Measurements from ENCODE around the gene COMMD7.

The COMMD7 gene

DNA sequence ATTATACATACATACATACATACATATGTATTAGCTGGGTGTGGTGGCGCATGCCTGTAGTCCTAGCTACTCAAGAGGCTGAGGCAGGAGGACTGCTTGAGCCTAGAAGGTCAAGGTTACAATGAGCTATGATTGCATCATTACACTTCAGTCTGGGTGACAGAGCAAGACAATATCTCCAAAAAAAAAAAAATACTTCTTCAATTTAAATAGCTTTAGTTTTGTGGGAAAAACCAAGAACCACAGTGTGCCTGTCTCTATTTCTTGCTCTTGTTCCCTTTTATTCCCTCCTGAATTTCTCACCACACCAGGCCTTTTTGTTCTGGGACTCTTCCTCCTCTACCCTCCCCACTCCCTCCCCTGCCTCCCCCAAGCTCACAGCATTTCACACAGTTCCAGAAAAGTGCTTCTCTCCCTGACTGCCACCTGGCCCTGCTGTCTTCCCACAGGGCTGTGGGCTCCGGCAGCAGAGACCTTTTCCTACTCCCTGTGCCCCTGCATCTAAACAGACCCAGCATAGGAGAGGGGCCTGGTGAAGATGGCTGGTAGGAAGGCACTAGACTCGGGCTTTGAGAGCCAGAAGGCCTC, 70.8 kb downstream of the COMMD7 start:
- Histone ChIP-seq H3K27me3 (replicated peaks in 2 of 5; ENCODE audit: control insufficient read depth in 4 of 5, insufficient read depth in 5 of 5, low read length in 4 of 5) (no peaks in the 10 kb centered on the region), H3K4me1 (ENCODE audit: control extremely low read depth in 1 of 4, control insufficient read depth in 4 of 4, insufficient read depth in 4 of 4, low read length in 3 of 4) (peaks cover 14 to 92% (median 77%) of the 10 kb centered on the region in 4 experiments), H3K9me3 (ENCODE audit: control extremely low read depth in 1 of 5, control insufficient read depth in 4 of 5, insufficient read depth in 2 of 5, low read depth in 1 of 5, low read length in 4 of 5) (no peaks in the 10 kb centered on the region), H3K4me3 (ENCODE audit: control insufficient read depth in 1 of 7, extremely low read depth in 1 of 7, insufficient read depth in 4 of 7, low read depth in 2 of 7, low read length in 6 of 7) (peak overlapping the region in 4 of 7 experiments; percentile 37 to 54 (median 42)), H3K27ac (ENCODE audit: insufficient read depth in 1 of 2, low read depth in 1 of 2, low read length in 2 of 2, poor library complexity in 1 of 2, severe bottlenecking in 2 of 2) (peak overlapping the region; percentile 69 to 86), H3K36me3 (ENCODE audit: control insufficient read depth in 4 of 4, insufficient read depth in 4 of 4, low read length in 3 of 4) (peaks cover 0 to 2% (median 0%) of the 10 kb centered on the region in 4 experiments)
- POLR2A ChIA-PET, result interaction anchor here (0.7 to 1.8 kb wide), 7 partner anchors 8 to 215 kb away, joined by 3 to 20 read pairs (median 3); partner anchors contain the start of genes DNMT3B and MAPRE1
- WGBS (ENCODE audit: insufficient coverage), result 0% methylated on average over 2 of the region's 3 CpGs
- CTCF ChIA-PET, result interaction anchor here (0.6 to 6.5 kb wide), 23 partner anchors 8 to 164 kb away, joined by 3 to 114 read pairs (median 5); partner anchors contain the start of genes COMMD7 and DNMT3B
- DNase-seq, result peak in 2 of 3 donors; percentile 73 to 80

DNA sequence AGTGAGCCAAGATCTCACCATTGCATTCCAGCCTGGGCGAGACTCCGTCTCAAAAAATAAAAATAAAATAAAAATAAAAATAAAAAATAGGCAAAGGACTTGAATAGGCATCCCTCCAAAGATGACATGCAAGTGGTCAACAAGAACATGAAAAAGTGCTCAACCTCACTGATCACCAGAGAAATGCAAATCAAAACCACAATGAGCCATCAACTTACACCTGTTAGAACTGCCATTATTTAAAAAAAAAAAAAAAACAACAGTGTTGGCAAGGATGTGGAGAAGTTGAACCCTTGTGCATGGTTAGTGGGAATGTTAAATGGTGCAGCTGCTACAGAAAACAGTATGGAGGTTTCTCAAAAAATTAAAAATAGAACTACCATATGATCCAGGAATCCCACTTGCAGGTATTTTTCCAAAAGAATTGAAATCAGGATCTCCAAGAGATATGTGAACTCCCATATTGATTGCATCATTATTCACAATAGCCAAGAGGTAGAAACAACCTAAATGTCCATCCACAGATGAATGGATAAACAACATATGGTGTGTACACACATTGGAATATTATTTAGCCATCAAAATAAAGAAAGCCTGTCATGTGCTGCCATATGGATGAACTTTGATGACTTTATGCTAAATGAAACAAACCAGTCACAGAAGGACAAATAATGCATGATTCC, 72.4 kb downstream of the COMMD7 start:
- Histone ChIP-seq H3K4me3 (ENCODE audit: control insufficient read depth in 1 of 7, extremely low read depth in 1 of 7, insufficient read depth in 4 of 7, low read depth in 2 of 7, low read length in 6 of 7) (no peak overlapping the region), H3K9me3 (ENCODE audit: control extremely low read depth in 1 of 5, control insufficient read depth in 4 of 5, insufficient read depth in 2 of 5, low read depth in 1 of 5, low read length in 4 of 5) (no peaks in the 10 kb centered on the region), H3K4me1 (ENCODE audit: control extremely low read depth in 1 of 4, control insufficient read depth in 4 of 4, insufficient read depth in 4 of 4, low read length in 3 of 4) (peaks cover 12 to 88% (median 71%) of the 10 kb centered on the region in 4 experiments), H3K36me3 (ENCODE audit: control insufficient read depth in 4 of 4, insufficient read depth in 4 of 4, low read length in 3 of 4) (peaks cover 0 to 2% (median 0%) of the 10 kb centered on the region in 4 experiments), H3K27ac (ENCODE audit: insufficient read depth in 1 of 2, low read depth in 1 of 2, low read length in 2 of 2, poor library complexity in 1 of 2, severe bottlenecking in 2 of 2) (no peak overlapping the region), H3K27me3 (replicated peaks in 2 of 5; ENCODE audit: control insufficient read depth in 4 of 5, insufficient read depth in 5 of 5, low read length in 4 of 5) (no peaks in the 10 kb centered on the region)
- ChIA-PET CTCF (interaction anchor here (0.9 to 29.0 kb wide), 5 partner anchors 12 to 143 kb away, joined by 3 to 669 read pairs (median 4); no protein-coding TSS in a partner anchor), POLR2A (no interaction called here)
- WGBS (ENCODE audit: insufficient coverage), result no CpG with 5 or more reads among the region's 2 CpGs
- no peak for DNase-seq

DNA sequence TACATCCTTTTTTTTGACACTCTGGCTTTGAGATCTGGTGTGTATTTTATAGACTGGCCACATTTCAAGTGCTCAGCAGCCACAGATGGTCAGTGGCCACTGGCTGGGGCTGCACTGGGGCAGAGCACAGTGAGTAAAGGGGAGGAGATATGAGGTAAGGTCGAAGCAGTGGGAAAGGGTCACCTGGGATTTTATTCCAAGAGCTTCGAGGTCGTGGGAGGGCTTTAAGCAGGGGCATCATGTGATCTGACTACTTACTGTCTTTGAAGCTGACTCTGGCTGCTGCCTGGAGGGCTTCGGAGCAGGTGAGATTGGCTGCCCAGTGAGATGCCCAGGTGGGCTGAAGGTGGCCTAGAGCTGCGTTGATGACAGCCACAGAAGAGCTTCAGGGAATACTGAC, 76.2 kb downstream of the COMMD7 start:
- DNase-seq, result no peak
- no peaks in the 10 kb centered on the region for H3K9me3 ChIP-seq (ENCODE audit: control extremely low read depth in 1 of 5, control insufficient read depth in 4 of 5, insufficient read depth in 2 of 5, low read depth in 1 of 5, low read length in 4 of 5)
- no peak overlapping the region for H3K4me3 ChIP-seq (ENCODE audit: control insufficient read depth in 1 of 7, extremely low read depth in 1 of 7, insufficient read depth in 4 of 7, low read depth in 2 of 7, low read length in 6 of 7)
- H3K4me1 ChIP-seq (ENCODE audit: control extremely low read depth in 1 of 4, control insufficient read depth in 4 of 4, insufficient read depth in 4 of 4, low read length in 3 of 4), result peaks cover 4 to 80% (median 56%) of the 10 kb centered on the region in 4 experiments
- 85% methylated on average over 5 of the region's 5 CpGs for WGBS (ENCODE audit: insufficient coverage)
- POLR2A ChIA-PET, result interaction anchor here (1.0 kb wide), 1 partner anchor 14 kb away, joined by 3 read pairs; no protein-coding TSS in a partner anchor
- H3K27me3 ChIP-seq (replicated peaks in 2 of 5; ENCODE audit: control insufficient read depth in 4 of 5, insufficient read depth in 5 of 5, low read length in 4 of 5), result no peaks in the 10 kb centered on the region
- no peaks in the 10 kb centered on the region for H3K36me3 ChIP-seq (ENCODE audit: control insufficient read depth in 4 of 4, insufficient read depth in 4 of 4, low read length in 3 of 4)
- CTCF ChIA-PET, result interaction anchor here (0.5 to 29.0 kb wide), 7 partner anchors 9 to 139 kb away, joined by 3 to 669 read pairs (median 3); no protein-coding TSS in a partner anchor
- H3K27ac ChIP-seq (ENCODE audit: insufficient read depth in 1 of 2, low read depth in 1 of 2, low read length in 2 of 2, poor library complexity in 1 of 2, severe bottlenecking in 2 of 2), result peak overlapping the region in 1 of 2 experiments; percentile 51

DNA sequence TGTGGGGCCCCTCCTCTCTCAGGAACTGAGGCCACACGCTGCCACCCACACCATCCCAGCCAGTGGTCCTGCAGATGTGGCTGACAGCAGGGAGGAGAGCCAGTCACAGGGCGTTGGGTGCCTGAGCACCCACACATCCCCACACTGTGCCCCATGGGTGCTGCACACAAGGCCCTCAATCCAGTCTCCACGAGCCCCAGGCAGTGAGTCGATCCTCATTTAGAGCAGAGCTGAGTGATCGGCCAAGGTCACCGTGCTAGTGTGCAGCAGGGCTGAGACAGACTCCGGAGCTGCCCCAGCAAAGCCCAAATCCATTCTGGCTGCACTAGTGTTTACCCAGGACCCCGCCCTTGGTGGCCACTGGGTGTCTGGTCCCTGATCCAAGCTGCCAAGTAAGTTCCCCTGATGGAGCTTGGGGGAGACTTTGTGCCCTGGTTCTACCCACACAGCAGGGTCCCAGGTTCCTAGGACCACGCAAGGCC, 78.5 kb downstream of the COMMD7 start:
- H3K9me3 ChIP-seq (ENCODE audit: control extremely low read depth in 1 of 5, control insufficient read depth in 4 of 5, insufficient read depth in 2 of 5, low read depth in 1 of 5, low read length in 4 of 5), result peaks cover 0 to 14% (median 3%) of the 10 kb centered on the region in 5 experiments
- H3K27ac ChIP-seq (ENCODE audit: insufficient read depth in 1 of 2, low read depth in 1 of 2, low read length in 2 of 2, poor library complexity in 1 of 2, severe bottlenecking in 2 of 2), result peak overlapping the region in 1 of 2 experiments; percentile 76
- H3K27me3 ChIP-seq (replicated peaks in 2 of 5; ENCODE audit: control insufficient read depth in 4 of 5, insufficient read depth in 5 of 5, low read length in 4 of 5), result no peaks in the 10 kb centered on the region
- no peaks in the 10 kb centered on the region for H3K36me3 ChIP-seq (ENCODE audit: control insufficient read depth in 4 of 4, insufficient read depth in 4 of 4, low read length in 3 of 4)
- peak overlapping the region in 3 of 7 experiments; percentile 5 to 42 (median 7) for H3K4me3 ChIP-seq (ENCODE audit: control insufficient read depth in 1 of 7, extremely low read depth in 1 of 7, insufficient read depth in 4 of 7, low read depth in 2 of 7, low read length in 6 of 7)
- H3K4me1 ChIP-seq (ENCODE audit: control extremely low read depth in 1 of 4, control insufficient read depth in 4 of 4, insufficient read depth in 4 of 4, low read length in 3 of 4), result peaks cover 0 to 63% (median 41%) of the 10 kb centered on the region in 4 experiments
- CTCF ChIA-PET, result interaction anchor here (1.0 to 29.0 kb wide), 10 partner anchors 9 to 179 kb away, joined by 3 to 669 read pairs (median 8); partner anchors contain the start of genes C20orf203, COMMD7 and NOL4L
- POLR2A ChIA-PET, result interaction anchor here (1.3 to 1.4 kb wide), 2 partner anchors 9 to 16 kb away, joined by 3 to 7 read pairs; partner anchors contain the start of gene C20orf203
- DNase-seq, result peak in 2 of 3 donors; percentile 37 to 55
- 32% methylated on average over 9 of the region's 9 CpGs for WGBS (ENCODE audit: insufficient coverage)

DNA sequence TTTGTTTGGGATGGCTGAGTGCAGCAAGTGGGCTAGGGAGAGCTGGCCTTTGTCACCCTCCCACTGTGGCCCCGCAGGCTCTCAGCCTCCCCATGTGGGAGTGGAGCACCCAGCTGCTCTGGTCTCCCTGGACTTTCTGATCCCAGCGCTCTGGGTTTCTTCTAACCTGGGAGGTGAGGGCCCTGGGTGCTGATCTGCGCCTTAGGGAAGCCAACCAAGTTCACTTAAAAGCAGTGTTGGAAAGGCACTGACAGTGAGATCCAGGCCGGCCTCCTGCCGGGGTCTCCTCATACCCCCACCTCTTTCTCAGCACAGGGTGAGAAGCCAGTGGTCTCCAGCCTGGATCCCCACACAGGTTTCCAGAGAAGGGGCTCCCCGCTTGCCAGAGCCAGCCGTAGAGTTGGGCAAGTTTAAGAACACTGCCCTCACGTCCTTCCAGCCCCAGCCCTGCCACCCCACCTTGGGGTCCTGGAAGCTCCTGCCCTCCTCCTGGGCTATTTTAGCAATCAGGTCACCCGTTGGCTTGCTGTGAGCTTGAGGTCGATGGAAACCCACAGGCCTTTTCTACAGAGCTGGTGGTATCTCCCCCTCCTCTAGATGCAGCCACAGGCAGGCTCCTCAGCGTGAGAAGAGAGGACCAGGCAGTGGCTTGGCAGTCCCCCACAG, 79.1 kb downstream of the COMMD7 start:
- H3K9me3 ChIP-seq (ENCODE audit: control extremely low read depth in 1 of 5, control insufficient read depth in 4 of 5, insufficient read depth in 2 of 5, low read depth in 1 of 5, low read length in 4 of 5), result peaks cover 0 to 14% (median 3%) of the 10 kb centered on the region in 5 experiments
- H3K27me3 ChIP-seq (replicated peaks in 2 of 5; ENCODE audit: control insufficient read depth in 4 of 5, insufficient read depth in 5 of 5, low read length in 4 of 5), result no peaks in the 10 kb centered on the region
- peaks cover 0 to 58% (median 38%) of the 10 kb centered on the region in 4 experiments for H3K4me1 ChIP-seq (ENCODE audit: control extremely low read depth in 1 of 4, control insufficient read depth in 4 of 4, insufficient read depth in 4 of 4, low read length in 3 of 4)
- H3K4me3 ChIP-seq (ENCODE audit: control insufficient read depth in 1 of 7, extremely low read depth in 1 of 7, insufficient read depth in 4 of 7, low read depth in 2 of 7, low read length in 6 of 7), result peak overlapping the region in 1 of 7 experiments; percentile 42
- POLR2A ChIA-PET, result interaction anchor here (1.3 to 1.4 kb wide), 2 partner anchors 9 to 17 kb away, joined by 3 to 7 read pairs; partner anchors contain the start of gene C20orf203
- CTCF ChIA-PET, result interaction anchor here (1.7 to 29.0 kb wide), 8 partner anchors 9 to 136 kb away, joined by 3 to 669 read pairs (median 10); partner anchors contain the start of genes C20orf203, COMMD7 and NOL4L
- peak in 1 of 3 donors; percentile 44 for DNase-seq
- WGBS (ENCODE audit: insufficient coverage), result 74% methylated on average over 7 of the region's 11 CpGs
- H3K36me3 ChIP-seq (ENCODE audit: control insufficient read depth in 4 of 4, insufficient read depth in 4 of 4, low read length in 3 of 4), result no peaks in the 10 kb centered on the region
- peak overlapping the region in 1 of 2 experiments; percentile 76 for H3K27ac ChIP-seq (ENCODE audit: insufficient read depth in 1 of 2, low read depth in 1 of 2, low read length in 2 of 2, poor library complexity in 1 of 2, severe bottlenecking in 2 of 2)

DNA sequence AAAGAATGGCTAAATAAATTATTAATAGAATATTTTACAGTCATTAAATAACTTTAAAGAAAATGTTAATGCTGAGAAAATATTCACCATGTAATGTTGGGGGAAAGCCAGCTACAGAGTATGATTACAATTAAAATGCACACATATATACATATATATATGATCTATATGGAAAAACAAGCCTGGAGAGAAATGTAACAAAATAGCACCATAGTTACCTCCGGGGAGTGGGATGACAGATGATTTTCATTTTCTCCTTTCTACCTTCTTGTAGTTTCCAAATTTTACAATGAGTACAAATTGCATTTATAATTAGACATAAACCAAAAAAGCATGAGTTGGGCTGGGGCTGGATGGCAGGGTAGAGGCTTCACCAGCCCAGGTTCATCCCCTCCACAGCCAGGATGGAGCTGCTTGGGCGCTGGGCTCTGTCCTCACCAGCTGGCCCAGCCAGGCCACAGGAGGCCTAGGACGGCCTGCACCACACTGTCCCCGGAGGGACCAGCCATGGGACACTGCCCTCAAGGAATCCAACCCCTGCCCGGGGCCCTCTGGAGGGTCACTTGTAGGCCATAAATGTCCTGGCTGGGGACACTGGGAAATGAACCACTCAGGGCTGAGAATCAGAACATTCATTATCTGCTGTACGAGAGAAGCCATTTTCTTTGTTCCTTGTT, 79.8 kb downstream of the COMMD7 start:
- Histone ChIP-seq H3K36me3 (ENCODE audit: control insufficient read depth in 4 of 4, insufficient read depth in 4 of 4, low read length in 3 of 4) (no peaks in the 10 kb centered on the region), H3K27ac (ENCODE audit: insufficient read depth in 1 of 2, low read depth in 1 of 2, low read length in 2 of 2, poor library complexity in 1 of 2, severe bottlenecking in 2 of 2) (peak overlapping the region in 1 of 2 experiments; percentile 76), H3K27me3 (replicated peaks in 2 of 5; ENCODE audit: control insufficient read depth in 4 of 5, insufficient read depth in 5 of 5, low read length in 4 of 5) (no peaks in the 10 kb centered on the region), H3K4me1 (ENCODE audit: control extremely low read depth in 1 of 4, control insufficient read depth in 4 of 4, insufficient read depth in 4 of 4, low read length in 3 of 4) (peaks cover 0 to 53% (median 34%) of the 10 kb centered on the region in 4 experiments), H3K4me3 (ENCODE audit: control insufficient read depth in 1 of 7, extremely low read depth in 1 of 7, insufficient read depth in 4 of 7, low read depth in 2 of 7, low read length in 6 of 7) (no peak overlapping the region), H3K9me3 (ENCODE audit: control extremely low read depth in 1 of 5, control insufficient read depth in 4 of 5, insufficient read depth in 2 of 5, low read depth in 1 of 5, low read length in 4 of 5) (peaks cover 0 to 14% (median 3%) of the 10 kb centered on the region in 5 experiments)
- 94% methylated on average over 4 of the region's 6 CpGs for WGBS (ENCODE audit: insufficient coverage)
- CTCF ChIA-PET, result interaction anchor here (1.3 to 29.0 kb wide), 7 partner anchors 10 to 136 kb away, joined by 3 to 669 read pairs (median 11); partner anchors contain the start of genes C20orf203 and NOL4L
- POLR2A ChIA-PET, result no interaction called here
- DNase-seq, result no peak

Data from common myeloid progenitor, CD34-positive (primary cell).